Ascending aorta (tissue), 2 donors: ENCODE measurements around the gene IFNGR1. TPM values are rescaled to one million over a fixed set of nuclear protein-coding genes. Genes with fewer than 3 reads are reported as not detected.

Source experiments
- DNase-seq, 2 donors: peaks; one replicate each; pipeline ENCODE4 v3.0.0-alpha.2; 2019; ENCODE audit warnings: low spot score in 2 of 2
- H3K27ac ChIP-seq, 2 donors: fragments of 200-600 bp; sonication (generic); one replicate each; pipeline ENCODE4 v1.5.1; 2016 to 2017; ENCODE audit warnings: mild to moderate bottlenecking in 1 of 2
- H3K27me3 ChIP-seq: fragments of 200-600 bp; sonication (generic); one replicate; pipeline ENCODE4 v1.5.1; 2017
- H3K36me3 ChIP-seq, 2 donors: fragments of 200-600 bp; sonication (generic); one replicate each; pipeline ENCODE4 v1.5.1; 2016
- H3K4me1 ChIP-seq, 2 donors: fragments of 200-600 bp; sonication (generic); one replicate each; pipeline ENCODE4 v1.5.1; 2016 to 2017; ENCODE audit warnings: mild to moderate bottlenecking in 1 of 2
- H3K4me3 ChIP-seq, 2 donors: fragments of 200-600 bp; sonication (generic); one replicate each; pipeline ENCODE4 v1.5.1; 2016 to 2017; ENCODE audit warnings: mild to moderate bottlenecking in 1 of 2
- H3K9me3 ChIP-seq, 2 donors: fragments of 200-600 bp; sonication (generic); one replicate each; pipeline ENCODE4 v1.5.1; 2016
- CTCF ChIP-seq, 3 experiments: fragments of 200-600 bp in 2 of 3; fragments of 450-650 bp in 1 of 3; sonication (generic) in 2 of 3; IDR thresholded peaks; one replicate each; pipeline ENCODE4 v1.5.1; 2016 to 2019; ENCODE audit warnings: antibody characterized with exemption in 3 of 3, mild to moderate bottlenecking in 1 of 3, moderate library complexity in 1 of 3
- intact Hi-C: fragments of 100-400 bp; cut with DNase I; formaldehyde crosslinking; loops from one replicate; pipeline ENCODE4 v1.15.1; 2023
- total RNA-seq: library from RNA; depleted of rRNA; stranded (reverse); fragments of >200 nt; gene quantifications from one replicate; pipeline ENCODE4 v1.1.0, GENCODE V29; 2016

Gene IFNGR1
- total RNA-seq, 1 donor from 2014 or later, result 47.7 TPM

DNA sequence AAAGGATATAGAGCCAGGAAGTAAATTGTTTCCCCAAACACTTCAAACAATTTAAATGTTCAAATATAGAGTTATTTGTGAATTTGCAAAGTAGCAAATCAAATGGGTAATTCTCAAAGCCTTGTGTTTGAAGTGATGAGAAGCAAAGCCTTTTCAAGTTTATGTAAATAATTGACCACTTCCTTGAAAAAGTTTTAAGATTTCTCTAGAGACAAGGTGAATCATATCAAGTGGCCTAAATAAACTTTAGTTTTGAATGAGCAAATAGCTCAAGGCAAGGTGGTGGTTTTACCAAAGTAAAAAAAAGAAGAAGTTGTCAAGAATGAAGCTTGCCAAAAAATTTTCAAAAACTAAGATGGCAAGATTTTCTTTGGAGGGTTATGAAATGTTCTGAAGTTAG lies 42.6 kb upstream of the IFNGR1 start:
- no peaks in the 10 kb centered on the region for H3K27me3 ChIP-seq
- DNase-seq, result no peak
- no peak for TF ChIP-seq CTCF (IDR thresholded peaks at IDR 0.05)
- no peaks in the 10 kb centered on the region for H3K36me3 ChIP-seq
- no peak overlapping the region for H3K4me3 ChIP-seq
- H3K4me1 ChIP-seq, result peaks cover 0 to 12% of the 10 kb centered on the region in 2 donors
- intact Hi-C loops, result no loop called here
- H3K27ac ChIP-seq, result peak overlapping the region; percentile 12 to 46
- no peaks in the 10 kb centered on the region for H3K9me3 ChIP-seq

- no peak for DNase-seq
- Histone ChIP-seq H3K27me3 (no peaks in the 10 kb centered on the region), H3K27ac (peak overlapping the region; percentile 12 to 46), H3K4me1 (peaks cover 0 to 12% of the 10 kb centered on the region in 2 donors), H3K9me3 (no peaks in the 10 kb centered on the region), H3K36me3 (no peaks in the 10 kb centered on the region), H3K4me3 (no peak overlapping the region)
- TF ChIP-seq CTCF (IDR thresholded peaks at IDR 0.05), result no peak
- intact Hi-C loops, result no loop called here
Measured at GRCh38 chr6:137261361-137261760, 42.2 kb upstream of the IFNGR1 start.

- Histone ChIP-seq H3K9me3 (no peaks in the 10 kb centered on the region), H3K4me1 (peaks cover 0 to 12% of the 10 kb centered on the region in 2 donors), H3K27ac (no peak overlapping the region), H3K4me3 (no peak overlapping the region), H3K27me3 (no peaks in the 10 kb centered on the region), H3K36me3 (no peaks in the 10 kb centered on the region)
- no peak for DNase-seq
- no peak for TF ChIP-seq CTCF (IDR thresholded peaks at IDR 0.05)
- intact Hi-C loops, result no loop called here
Measured at GRCh38 chr6:137260217-137260616, 41.0 kb upstream of the IFNGR1 start.

- no peaks in the 10 kb centered on the region for H3K27me3 ChIP-seq
- H3K4me1 ChIP-seq, result peaks cover 0 to 12% of the 10 kb centered on the region in 2 donors
- no peaks in the 10 kb centered on the region for H3K36me3 ChIP-seq
- no peaks in the 10 kb centered on the region for H3K9me3 ChIP-seq
- DNase-seq, result no peak
- no peak for TF ChIP-seq CTCF (IDR thresholded peaks at IDR 0.05)
- no peak overlapping the region for H3K27ac ChIP-seq
- intact Hi-C loops, result no loop called here
- no peak overlapping the region for H3K4me3 ChIP-seq
Measured at GRCh38 chr6:137259349-137259748, 40.2 kb upstream of the IFNGR1 start.

DNA sequence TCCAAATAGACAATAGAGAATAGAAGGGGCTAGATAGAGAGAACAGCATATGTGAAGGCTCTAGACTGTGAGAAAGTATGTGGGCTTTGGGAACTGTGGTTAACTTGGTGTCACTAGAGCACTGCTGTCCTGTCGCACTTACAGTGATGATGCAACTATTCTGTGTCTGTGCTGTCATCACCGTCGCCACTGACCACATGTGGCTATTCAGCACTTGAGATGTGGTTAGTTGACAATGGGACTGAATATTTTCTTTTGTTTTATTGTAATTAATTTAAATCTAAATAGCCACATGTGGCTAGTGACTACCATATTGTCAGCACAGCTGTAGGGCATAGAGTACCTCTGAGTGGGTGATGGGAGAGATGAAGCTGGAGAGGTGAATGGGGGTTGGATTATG lies 39.0 kb upstream of the IFNGR1 start:
- DNase-seq, result no peak
- H3K36me3 ChIP-seq, result no peaks in the 10 kb centered on the region
- H3K4me1 ChIP-seq, result peaks cover 0 to 12% of the 10 kb centered on the region in 2 donors
- no peak overlapping the region for H3K27ac ChIP-seq
- no peak overlapping the region for H3K4me3 ChIP-seq
- TF ChIP-seq CTCF (IDR thresholded peaks at IDR 0.05), result no peak
- H3K9me3 ChIP-seq, result no peaks in the 10 kb centered on the region
- intact Hi-C loops, result no loop called here
- no peaks in the 10 kb centered on the region for H3K27me3 ChIP-seq
